RPMI8226 (cell line): ENCODE data around the gene F2RL1.
"Not testable (repeated sequence)": the region's sequence is repeated elsewhere in the genome, so short reads cannot be mapped to it uniquely, and the experiment has no call there.

Source experiments
- DNase-seq: peaks from one replicate; pipeline ENCODE4 v3.0.0-alpha.2; 2015

F2RL1 gene

DNA sequence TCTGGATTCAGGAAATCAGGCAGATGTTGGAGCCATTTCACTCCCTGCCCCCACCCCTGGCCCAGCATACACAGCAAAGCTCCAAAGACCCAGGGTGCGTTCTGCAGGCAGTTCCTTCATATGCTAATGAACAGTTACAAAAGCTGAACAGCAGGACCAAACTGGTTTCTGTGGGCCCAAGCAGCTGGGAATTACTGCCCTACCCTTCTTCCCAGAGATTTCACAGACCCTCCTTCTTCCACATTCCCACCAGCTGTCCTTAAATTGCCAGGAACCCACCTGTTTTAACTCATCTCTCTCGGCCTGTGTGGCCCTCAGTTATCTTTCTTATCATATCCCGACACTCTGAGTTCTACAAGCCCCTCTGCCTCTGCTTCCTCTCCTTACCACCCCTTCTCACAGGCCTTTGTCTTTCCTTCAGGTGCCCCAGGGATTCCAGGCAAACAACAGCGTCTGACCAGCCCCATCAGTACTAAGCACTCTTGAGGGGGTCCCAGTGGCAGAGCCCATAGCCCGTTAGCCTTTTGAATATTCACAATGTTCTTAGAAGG lies 10.6 kb upstream of the F2RL1 start:
- DNase-seq = no peak

DNA sequence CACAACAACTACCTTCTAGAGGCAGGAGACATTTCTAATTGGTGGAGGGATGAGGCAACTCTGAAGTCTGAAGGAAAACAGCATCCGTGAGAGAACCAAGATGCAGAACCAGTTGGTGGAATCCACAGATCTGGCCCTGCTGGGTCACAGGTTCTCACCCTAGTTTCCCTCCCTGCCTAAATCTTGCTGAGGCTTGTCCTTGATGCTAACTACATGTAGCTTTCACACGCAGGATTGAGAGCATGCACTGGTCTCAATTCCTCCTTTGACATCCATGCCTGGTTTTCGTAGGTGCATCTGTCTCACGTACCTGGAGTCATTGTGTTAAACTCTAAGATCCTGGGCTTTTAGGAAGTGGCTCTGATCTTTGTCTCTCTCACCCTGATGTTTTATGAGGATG lies 9.7 kb upstream of the F2RL1 start:
- DNase-seq = no peak

- DNase-seq = no peak
These were observed 8.6 kb upstream of the F2RL1 start for GRCh38 chr5:76810236-76810635.

DNA sequence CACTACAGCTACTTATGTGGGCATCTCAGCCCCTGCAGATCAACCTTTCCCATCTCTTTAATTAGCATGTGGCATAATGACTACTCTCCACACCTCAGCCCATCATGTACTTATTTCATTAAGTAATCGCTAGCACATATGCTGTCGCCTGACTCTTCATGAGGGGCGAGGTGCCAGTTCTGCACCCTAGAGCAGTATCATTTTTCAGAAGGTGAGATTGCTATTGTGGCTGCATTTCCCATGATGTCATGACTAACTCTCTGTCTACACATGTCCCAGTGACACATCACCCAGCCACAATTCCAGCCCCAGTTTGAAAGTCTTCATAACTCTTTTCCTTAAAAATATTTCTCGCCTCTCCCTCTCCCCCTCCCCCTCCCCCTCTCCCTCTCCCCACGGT lies 7.6 kb upstream of the F2RL1 start:
- no peak for DNase-seq

GRCh38 chr5:76812209-76812608 lies 6.6 kb upstream of the F2RL1 start:
- DNase-seq = not testable (repeated sequence)

DNA sequence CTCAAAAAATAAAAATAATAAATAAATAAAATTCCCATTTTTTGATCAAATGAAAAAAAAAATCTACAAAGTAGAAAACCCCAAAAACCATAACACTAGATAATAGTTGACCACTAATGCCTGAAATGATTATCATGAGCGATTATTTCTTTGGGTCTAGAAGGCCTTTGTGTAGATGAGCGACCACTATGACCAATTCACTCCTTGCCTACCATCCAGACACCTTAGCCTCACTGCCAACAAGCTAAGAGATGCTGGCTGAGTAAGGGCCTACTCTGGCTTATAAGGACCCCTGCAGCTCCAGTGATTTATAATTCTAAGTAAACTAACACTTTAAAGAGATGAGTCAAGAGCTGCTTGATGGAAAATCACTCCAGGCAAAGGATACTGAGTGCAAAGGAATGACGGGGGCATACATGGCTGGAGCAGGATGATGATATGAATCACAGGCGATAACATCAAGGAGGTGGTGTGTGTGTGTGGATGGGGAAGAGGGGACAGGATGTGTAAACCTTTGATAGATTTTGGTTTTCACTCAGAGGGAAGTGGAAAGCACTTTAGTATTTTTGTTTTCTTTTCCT lies 4.8 kb upstream of the F2RL1 start:
- no peak for DNase-seq

DNA sequence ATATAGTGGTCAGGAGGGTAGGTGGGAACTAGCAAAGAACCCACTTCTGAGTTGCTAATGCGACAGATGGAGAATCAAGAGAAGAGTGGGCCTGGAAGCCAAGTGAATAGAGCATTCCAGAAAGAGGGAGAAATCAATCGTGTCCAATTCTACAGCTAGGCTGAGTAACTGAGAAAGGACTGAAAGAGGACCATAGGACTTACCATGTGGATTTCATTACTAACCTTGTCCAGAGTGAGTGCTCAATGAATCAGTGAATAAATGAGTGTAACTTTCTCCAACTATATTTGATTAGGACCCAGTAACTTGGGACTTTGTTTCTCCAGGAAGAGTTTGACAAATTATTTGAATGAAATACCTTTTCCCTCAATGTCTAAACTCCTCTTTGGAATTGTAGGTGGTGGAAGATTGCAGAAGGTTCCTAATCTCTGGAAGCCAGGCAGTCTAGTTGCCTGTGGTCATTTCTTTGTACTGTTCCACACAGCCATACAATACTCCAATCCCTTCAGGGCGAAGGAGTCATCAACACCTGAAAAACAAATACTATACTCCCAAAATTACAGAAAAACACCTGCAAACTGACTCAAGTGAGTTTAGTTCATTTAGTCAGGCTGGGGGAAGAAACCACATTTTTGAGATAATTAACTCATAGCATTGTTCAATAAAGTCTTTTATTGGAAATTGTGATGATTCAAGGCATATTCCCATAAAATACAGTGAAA lies 2.6 kb upstream of the F2RL1 start:
- no peak for DNase-seq

DNA sequence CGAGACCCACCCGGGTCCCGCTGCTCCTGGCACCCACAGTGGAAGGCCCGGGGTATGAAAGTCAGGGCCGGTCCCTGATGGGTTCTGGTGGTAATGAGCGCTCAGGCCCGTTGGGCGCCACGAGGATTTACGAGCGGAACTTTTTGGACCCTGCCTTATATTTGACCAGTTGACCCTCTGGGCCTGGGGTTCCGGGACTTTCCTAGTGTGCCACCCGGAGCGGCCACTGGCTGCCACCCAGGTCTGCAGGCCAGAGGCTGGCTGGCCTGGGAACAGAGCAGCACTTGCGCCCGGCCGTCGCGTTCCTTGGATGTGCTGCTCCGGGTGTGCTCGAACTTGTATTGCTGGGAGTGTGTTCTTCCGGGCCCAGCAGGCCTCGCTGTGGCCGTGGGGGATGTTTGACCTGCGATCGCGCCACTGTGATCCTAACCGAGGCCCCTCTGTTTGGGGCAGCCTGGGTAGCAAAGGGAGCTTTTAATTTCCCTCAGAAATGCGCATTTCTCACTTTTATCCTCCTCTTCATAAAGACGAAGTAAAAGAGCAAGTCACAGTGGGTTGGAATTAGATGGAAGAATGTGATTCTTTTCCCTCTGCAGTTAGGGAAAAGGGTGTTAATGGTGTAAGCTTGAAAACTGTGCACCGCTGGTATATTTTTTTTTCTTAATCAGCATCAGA lies 1.2 kb downstream of the F2RL1 start:
- no peak for DNase-seq

DNA sequence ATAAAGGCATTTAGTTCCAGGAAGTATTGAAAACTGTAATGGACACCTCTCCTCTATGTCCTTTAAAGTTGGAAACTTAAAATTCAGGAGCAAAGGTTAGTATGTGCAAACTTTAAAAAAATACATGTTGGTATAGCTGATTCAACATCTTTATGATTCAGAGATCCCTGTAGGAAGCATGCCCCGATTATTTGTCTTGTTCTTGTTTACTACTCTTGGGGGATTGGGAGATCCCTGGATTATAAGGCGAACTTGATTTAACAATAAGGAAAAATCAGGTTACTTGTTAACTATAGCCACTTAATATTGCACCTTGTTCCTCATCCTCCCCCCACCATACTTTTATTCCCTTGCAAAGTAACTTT lies 1.7 kb downstream of the F2RL1 start:
- DNase-seq = no peak

DNA sequence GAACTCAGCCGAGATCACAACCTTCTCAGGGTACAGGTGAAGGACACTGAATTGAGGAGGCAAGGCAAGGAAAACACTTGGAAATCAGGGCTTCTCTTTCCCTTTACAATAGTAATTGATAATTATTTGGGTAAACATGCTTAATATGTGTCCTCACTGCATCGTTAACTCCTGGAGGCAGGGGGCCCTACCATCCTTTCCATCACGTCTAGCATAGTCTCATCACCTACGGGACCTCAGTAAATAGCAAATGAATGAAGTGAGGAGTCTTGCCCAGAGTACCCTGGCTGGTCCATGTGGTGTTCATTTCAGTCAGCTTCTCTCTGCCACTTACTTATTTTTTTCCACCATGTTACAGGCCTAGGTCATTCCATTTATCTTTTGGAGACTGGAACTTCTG lies 2.3 kb downstream of the F2RL1 start:
- DNase-seq = no peak

- DNase-seq = not testable (repeated sequence)
These were observed 3.4 kb downstream of the F2RL1 start for GRCh38 chr5:76822105-76822731.

GRCh38 chr5:76826416-76826815 lies 7.6 kb downstream of the F2RL1 start:
- not testable (repeated sequence) for DNase-seq

DNA sequence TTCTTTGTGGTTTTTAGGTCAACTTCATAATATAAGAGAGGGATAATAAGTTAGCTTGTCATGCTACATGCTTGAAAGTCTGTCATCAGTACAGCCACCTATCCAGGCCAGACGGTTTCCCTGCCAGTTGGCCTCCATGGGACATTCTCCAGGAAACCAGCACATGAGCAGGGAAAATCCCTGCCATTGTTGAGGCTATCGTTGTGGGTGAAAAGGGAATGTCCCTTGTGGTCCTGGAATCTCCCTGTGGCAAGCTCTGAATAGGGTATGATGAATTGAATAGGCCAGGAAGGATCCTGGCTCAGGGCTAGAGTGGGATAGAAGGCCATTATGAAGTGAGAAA lies 12.3 kb downstream of the F2RL1 start:
- no peak for DNase-seq

DNA sequence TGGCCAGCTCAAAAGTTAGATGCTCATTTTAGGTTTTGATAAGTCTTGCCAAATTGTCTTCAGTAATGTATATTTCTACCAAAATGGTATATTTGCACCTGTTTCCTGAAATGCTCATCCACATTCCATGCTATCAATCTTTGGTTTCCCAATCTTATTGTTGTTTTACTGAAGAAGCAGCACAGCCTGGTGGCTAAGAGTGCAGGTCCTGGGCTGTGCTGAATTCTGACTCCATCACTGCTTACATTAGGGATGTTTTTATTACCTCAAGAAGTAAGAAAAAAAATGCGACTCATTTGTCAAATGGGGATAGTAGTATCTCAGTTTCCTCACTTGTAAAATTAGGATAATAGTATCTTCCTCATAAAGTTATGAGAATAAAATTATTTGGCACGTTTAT lies 17.4 kb downstream of the F2RL1 start:
- no peak for DNase-seq

DNA sequence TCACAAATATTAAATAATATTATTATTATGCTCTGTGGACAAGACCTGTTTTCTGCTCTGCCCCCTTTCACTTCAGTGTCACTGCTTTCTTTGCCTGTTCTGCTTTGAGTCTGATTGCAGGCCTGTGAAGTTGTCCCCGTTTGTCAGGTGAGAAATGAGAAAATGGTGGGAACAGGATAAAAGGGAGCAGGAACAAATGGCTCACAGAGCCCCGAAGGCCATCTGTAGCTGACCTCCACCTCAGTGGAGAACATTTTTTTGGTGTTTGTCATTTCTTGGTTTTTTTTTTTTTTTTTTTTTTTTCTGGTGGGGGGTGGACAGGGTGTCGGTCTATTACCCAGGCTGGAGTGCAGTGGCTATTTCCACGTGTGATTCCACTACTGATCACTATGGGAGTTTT lies 17.8 kb downstream of the F2RL1 start:
- no peak for DNase-seq

- no peak for DNase-seq
These were observed 19.8 kb downstream of the F2RL1 start for GRCh38 chr5:76838481-76839261.

DNA sequence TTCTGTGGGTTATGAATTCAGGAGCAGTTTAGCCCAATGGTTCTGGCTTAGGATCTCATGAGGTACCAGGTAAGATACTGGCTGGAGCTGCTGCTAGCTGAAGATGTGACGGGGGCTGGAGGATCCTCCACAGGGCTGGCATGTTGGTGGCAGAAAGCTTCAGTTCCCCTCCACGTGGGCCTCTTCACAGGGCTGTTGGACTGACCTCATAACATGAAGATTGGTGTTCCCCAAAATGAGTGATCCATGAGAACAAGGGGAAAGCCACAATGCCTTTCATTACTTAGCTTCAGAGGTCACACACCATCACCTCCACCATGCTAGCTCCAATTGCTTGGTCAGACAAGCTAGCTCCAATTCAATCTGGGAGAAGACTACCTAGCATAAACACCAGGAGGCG lies 22.5 kb downstream of the F2RL1 start:
- DNase-seq = no peak

- no peak for DNase-seq
These were observed 27.1 kb downstream of the F2RL1 start for GRCh38 chr5:76845890-76846289.

DNA sequence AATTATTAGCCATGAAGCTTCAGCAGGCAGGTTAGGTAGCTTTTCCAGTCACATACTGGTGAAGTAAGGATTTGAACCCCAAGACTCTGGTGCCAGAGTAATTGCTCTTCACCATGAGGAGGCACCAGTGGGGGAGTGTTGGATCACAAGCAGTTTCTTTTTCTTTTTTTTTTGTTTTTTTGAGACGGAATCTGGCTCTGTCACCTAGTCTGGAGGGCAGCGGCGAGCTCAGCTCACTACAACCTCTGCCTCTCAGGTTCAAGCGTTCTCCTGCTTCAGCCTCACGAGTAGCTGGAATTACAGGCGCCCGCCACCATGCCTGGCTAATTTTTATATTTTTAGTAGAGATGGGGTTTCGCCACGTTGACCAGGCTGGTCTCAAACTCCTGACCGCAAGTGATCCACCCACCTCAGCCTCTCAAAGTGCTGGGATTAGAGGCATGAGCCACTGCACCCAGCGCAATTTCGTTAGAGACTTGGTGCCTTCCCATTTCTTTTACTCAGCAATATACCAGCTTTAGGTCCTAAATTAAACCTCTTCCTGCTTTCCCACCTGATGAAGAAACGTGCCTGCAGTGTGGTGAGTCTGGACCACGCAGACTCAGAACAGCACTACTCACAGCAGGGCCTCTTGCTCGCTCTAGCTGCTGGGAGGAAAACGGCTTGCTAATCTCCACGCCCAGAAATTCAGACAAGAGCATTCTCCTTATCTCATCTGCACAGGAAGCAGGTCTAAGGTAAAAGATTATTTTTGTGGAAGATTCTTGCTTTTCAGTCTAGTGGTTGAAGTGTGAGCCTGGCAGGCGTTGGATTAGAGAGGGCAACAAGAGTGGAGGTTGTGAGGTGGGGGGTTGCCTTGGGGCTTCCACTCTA lies 30.8 kb downstream of the F2RL1 start, which contains the start of gene S100Z:
S100Z (plus strand) TSS at position 596 of the 873 bp plus-strand sequence. CDS start 25,346 bp downstream, outside the sequence.
- DNase-seq = no peak

- no peak for DNase-seq
These were observed 31.8 kb downstream of the F2RL1 start for GRCh38 chr5:76850543-76851145.

DNA sequence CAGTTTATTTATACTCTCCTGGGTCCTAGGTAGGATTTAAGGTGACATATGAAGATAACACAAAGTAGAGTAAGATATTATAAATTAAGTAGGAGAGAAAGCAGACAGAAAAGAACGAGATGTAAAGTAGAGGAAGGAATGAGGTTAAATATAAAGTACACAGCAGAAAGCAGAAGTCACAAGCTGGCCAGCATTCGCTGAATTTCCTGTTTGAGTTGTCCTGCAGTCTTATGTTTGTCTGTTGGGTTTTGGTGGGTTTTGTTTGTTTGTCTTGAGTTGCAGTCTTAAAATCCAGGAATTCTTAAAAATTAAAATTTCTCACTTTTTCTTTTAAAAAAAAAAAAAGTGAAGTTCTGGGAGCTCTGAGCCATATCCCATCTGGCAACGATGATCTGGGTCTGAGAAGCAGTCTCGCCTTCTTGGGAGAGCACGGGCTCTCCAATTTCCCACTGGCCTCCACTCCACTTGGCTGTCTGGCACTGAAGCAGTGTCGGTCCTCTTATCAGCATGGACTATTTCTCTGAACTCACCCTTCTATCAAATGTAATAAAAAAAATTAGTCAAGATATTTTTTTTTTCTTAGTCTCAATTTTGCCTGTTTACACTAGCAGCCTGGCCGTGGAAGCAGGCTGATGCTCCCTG lies 33.0 kb downstream of the F2RL1 start:
- no peak for DNase-seq
